Body of pancreas (tissue), 4 donors: ENCODE results near the gene CAMSAP1.

Experiments
- POLR2A ChIP-seq, 3 donors: fragments of 450-650 bp; IDR thresholded peaks; one replicate each; pipeline ENCODE4 v1.6.1; 2016; ENCODE audit warnings: antibody characterized with exemption in 3 of 3, mild to moderate bottlenecking in 2 of 3
- TF ChIP-seq, protein P1 (sequence below), 7 experiments: fragments of 450-650 bp in 4 of 7; fragments of 200-600 bp in 3 of 7; sonication (generic) in 3 of 7; IDR thresholded peaks; one replicate each; pipeline ENCODE4 v1.5.1; 2016 to 2019; ENCODE audit warnings: antibody characterized with exemption in 7 of 7

DNA sequence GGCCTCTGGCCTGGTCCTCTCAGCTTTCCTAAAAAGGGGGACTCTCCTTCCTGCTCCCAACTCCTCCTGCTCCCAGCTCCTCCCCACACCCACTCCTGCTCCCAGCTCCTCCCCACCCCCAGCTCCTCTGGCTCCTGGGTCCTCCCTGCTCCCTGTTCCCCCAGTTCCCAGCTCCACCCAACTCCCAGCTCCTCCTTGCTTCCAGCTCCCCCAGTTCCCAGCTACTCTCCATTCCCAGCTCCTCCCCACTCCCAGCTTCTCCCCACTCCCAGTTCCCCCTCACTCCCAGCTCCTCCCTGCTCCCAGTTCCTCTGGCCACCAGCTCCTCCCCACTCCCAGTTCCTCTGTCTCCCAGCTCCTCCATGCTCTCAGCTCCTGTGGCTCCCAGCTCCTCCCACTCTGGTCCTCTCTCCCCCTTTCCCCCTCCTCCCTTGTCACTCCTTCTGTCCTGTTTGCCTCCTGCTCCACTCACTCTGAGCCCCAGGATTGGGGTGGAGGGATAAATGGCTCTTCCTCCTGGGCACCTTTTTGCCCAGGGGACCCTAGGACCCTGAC is 129.6 kb downstream of the CAMSAP1 start:
- TF ChIP-seq, protein P1, sequence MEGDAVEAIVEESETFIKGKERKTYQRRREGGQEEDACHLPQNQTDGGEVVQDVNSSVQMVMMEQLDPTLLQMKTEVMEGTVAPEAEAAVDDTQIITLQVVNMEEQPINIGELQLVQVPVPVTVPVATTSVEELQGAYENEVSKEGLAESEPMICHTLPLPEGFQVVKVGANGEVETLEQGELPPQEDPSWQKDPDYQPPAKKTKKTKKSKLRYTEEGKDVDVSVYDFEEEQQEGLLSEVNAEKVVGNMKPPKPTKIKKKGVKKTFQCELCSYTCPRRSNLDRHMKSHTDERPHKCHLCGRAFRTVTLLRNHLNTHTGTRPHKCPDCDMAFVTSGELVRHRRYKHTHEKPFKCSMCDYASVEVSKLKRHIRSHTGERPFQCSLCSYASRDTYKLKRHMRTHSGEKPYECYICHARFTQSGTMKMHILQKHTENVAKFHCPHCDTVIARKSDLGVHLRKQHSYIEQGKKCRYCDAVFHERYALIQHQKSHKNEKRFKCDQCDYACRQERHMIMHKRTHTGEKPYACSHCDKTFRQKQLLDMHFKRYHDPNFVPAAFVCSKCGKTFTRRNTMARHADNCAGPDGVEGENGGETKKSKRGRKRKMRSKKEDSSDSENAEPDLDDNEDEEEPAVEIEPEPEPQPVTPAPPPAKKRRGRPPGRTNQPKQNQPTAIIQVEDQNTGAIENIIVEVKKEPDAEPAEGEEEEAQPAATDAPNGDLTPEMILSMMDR (IDR thresholded peaks at IDR 0.05) = no peak
- TF ChIP-seq POLR2A (IDR thresholded peaks at IDR 0.05) = no peak
